Measurements from ENCODE around the gene TTLL1.
"Not testable (repeated sequence)": the region's sequence is repeated elsewhere in the genome, so short reads cannot be mapped to it uniquely, and the experiment has no call there.

Gene TTLL1

GRCh38 chr22:43060183-43060582 lies 29.0 kb downstream of the TTLL1 start:
- no peak for DNase-seq

- no peak for DNase-seq
These were observed 31.6 kb downstream of the TTLL1 start for GRCh38 chr22:43057641-43058040.

GRCh38 chr22:43053176-43053575 lies 36.0 kb downstream of the TTLL1 start:
- DNase-seq: no peak

- DNase-seq: no peak
These were observed 38.2 kb downstream of the TTLL1 start for GRCh38 chr22:43050995-43051394.

- no peak for DNase-seq
These were observed 41.6 kb downstream of the TTLL1 start for GRCh38 chr22:43047605-43048004.

- DNase-seq: no peak
These were observed 44.9 kb downstream of the TTLL1 start for GRCh38 chr22:43044290-43044712.

GRCh38 chr22:43042101-43042780 lies 47.0 kb downstream of the TTLL1 start:
- no peak for DNase-seq

- no peak for DNase-seq
These were observed 49.4 kb downstream of the TTLL1 start for GRCh38 chr22:43039800-43040199.

GRCh38 chr22:43038325-43038724 lies 50.9 kb downstream of the TTLL1 start:
- no peak for DNase-seq

- no peak for DNase-seq
These were observed 52.8 kb downstream of the TTLL1 start for GRCh38 chr22:43036282-43036829.

GRCh38 chr22:43035250-43035649 lies 53.9 kb downstream of the TTLL1 start:
- no peak for DNase-seq

- no peak for DNase-seq
These were observed 57.6 kb downstream of the TTLL1 start for GRCh38 chr22:43031617-43032016.

- no peak for DNase-seq
These were observed 70.6 kb downstream of the TTLL1 start for GRCh38 chr22:43018615-43019014.

GRCh38 chr22:43017525-43018460 lies 71.4 kb downstream of the TTLL1 start:
- no peak for DNase-seq

GRCh38 chr22:43016150-43016549 lies 73.0 kb downstream of the TTLL1 start:
- DNase-seq: not testable (repeated sequence)

GRCh38 chr22:43015677-43016042 lies 73.5 kb downstream of the TTLL1 start:
- no peak for DNase-seq

- peak; percentile 78 for DNase-seq
These were observed 74.1 kb downstream of the TTLL1 start, which contains the start of gene PACSIN2 for GRCh38 chr22:43014869-43015676. PACSIN2 (minus strand) TSS chr22:43015149; CDS start chr22:42912080, 103,069 bp downstream.

- no peak for DNase-seq
These were observed 74.8 kb downstream of the TTLL1 start for GRCh38 chr22:43014316-43014868.

- DNase-seq: no peak
These were observed 75.6 kb downstream of the TTLL1 start for GRCh38 chr22:43013355-43014315.

- no peak for DNase-seq
These were observed 76.8 kb downstream of the TTLL1 start for GRCh38 chr22:43012390-43012789.

- no peak for DNase-seq
These were observed 78.1 kb downstream of the TTLL1 start for GRCh38 chr22:43011079-43011478.
